ENCODE data around the gene SMARCB1. TPM values are rescaled to one million over a fixed set of nuclear protein-coding genes. Genes with fewer than 3 reads are reported as not detected.

The SMARCB1 gene
- total RNA-seq, 1 experiment from 2014 or later: 85.9 TPM

DNA sequence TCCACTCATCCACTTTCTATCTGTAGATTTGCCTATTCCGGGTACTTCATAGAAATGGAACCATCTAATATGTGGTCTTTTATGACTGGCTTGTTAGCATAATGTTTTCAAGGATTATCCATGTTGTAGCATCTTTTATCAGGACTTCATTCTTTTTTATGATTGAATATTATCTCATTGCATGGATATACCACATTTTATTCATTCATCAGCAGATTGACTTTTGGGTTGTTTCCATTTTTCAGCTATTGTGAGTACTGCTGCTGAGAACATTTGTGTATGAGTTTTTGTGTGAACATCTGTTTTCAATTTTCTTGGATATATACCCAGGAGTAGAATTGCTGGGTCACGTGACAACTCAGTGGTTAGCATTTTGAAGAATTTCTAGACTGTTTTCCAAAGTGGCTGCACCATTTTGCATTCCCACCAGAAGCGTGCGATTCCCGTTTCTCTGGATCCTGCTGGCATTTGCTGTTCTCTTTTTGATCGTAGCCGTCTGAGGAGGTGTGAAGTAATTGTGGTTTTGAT is 43.1 kb downstream of the SMARCB1 start:
- no peak overlapping the region for H3K4me3 ChIP-seq (ENCODE audit: low read length)
- no peaks in the 10 kb centered on the region for H4K20me1 ChIP-seq (ENCODE audit: low read length)
- no peaks in the 10 kb centered on the region for H3K79me2 ChIP-seq (ENCODE audit: low read length)
- peaks cover 4% of the 10 kb centered on the region; the same call in 1 of the 2 replicates for H3K36me3 ChIP-seq (ENCODE audit: low read depth, low read length)
- no peak overlapping the region for H3K4me2 ChIP-seq (ENCODE audit: low read length)
- no peaks in the 10 kb centered on the region for H3K4me1 ChIP-seq (ENCODE audit: insufficient read depth, low read length)
- no peak overlapping the region for H3K27ac ChIP-seq (ENCODE audit: low read length)
- no TSS peak for BruUV-seq (replicated peaks)
- H3K27me3 ChIP-seq (ENCODE audit: low read length): no peaks in the 10 kb centered on the region
- ChIA-PET CTCF (interaction anchor here (0.8 kb wide), 1 partner anchor 59 kb away, joined by 3 read pairs; no protein-coding TSS in a partner anchor), POLR2A (ENCODE audit: unreplicated experiment) (no interaction called here)
- TF ChIP-seq, protein P1, sequence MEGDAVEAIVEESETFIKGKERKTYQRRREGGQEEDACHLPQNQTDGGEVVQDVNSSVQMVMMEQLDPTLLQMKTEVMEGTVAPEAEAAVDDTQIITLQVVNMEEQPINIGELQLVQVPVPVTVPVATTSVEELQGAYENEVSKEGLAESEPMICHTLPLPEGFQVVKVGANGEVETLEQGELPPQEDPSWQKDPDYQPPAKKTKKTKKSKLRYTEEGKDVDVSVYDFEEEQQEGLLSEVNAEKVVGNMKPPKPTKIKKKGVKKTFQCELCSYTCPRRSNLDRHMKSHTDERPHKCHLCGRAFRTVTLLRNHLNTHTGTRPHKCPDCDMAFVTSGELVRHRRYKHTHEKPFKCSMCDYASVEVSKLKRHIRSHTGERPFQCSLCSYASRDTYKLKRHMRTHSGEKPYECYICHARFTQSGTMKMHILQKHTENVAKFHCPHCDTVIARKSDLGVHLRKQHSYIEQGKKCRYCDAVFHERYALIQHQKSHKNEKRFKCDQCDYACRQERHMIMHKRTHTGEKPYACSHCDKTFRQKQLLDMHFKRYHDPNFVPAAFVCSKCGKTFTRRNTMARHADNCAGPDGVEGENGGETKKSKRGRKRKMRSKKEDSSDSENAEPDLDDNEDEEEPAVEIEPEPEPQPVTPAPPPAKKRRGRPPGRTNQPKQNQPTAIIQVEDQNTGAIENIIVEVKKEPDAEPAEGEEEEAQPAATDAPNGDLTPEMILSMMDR (conservative IDR thresholded peaks at IDR 0.05; ENCODE audit: low read depth, low read length): no peak
- TF ChIP-seq EZH2phosphoT487 (IDR thresholded peaks at IDR 0.05; ENCODE audit: borderline replicate concordance, low read length): no peak
- TF ChIP-seq EZH2 (IDR thresholded peaks at IDR 0.05; ENCODE audit: low read length, unreplicated experiment): no peak
- no peaks in the 10 kb centered on the region for H3F3A ChIP-seq (ENCODE audit: low read length, unreplicated experiment)
- DNase-seq (no peak), ATAC-seq (no peak)
- H2AFZ ChIP-seq (ENCODE audit: low read length): no peak overlapping the region
- no peaks in the 10 kb centered on the region for H3K9me3 ChIP-seq (ENCODE audit: low read length)
- H3K9me2 ChIP-seq (replicated peaks; ENCODE audit: low read length): no peaks in the 10 kb centered on the region
- no peak overlapping the region for H3K9ac ChIP-seq (ENCODE audit: low read length)
- intact Hi-C loops (cut with micrococcal nuclease): no loop called here

DNA sequence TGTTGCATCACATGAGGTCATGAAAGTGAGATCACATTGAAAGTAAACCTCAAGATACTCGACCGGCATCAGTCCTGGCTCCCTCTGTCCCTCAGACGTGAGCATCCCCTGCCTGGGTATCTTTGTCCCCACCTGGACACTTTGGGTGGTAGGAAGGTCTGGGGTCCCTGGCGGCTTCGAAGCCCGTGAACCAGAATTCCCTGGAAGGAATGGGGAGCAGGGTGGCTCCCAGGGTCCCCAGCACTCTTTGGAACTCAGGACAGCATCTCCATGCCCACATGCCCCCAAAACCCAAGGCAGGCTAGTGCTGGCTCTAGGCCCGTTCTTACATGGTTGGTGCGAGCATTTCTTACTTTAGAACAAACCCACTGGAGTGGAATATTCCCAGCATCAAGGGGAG is 44.5 kb downstream of the SMARCB1 start:
- DNase-seq: no peak
- Histone ChIP-seq H3K4me2 (ENCODE audit: low read length) (no peak overlapping the region), H3K27me3 (ENCODE audit: low read length) (no peaks in the 10 kb centered on the region), H3K4me3 (ENCODE audit: low read length) (no peak overlapping the region), H3K9me2 (replicated peaks; ENCODE audit: low read length) (no peaks in the 10 kb centered on the region), H3K36me3 (ENCODE audit: low read depth, low read length) (no peaks in the 10 kb centered on the region), H4K20me1 (ENCODE audit: low read length) (no peaks in the 10 kb centered on the region), H3K9me3 (ENCODE audit: low read length) (no peaks in the 10 kb centered on the region), H3F3A (ENCODE audit: low read length, unreplicated experiment) (no peaks in the 10 kb centered on the region), H3K79me2 (ENCODE audit: low read length) (no peaks in the 10 kb centered on the region), H3K4me1 (ENCODE audit: insufficient read depth, low read length) (no peaks in the 10 kb centered on the region), H3K27ac (ENCODE audit: low read length) (no peak overlapping the region), H2AFZ (ENCODE audit: low read length) (no peak overlapping the region), H3K9ac (ENCODE audit: low read length) (no peak overlapping the region)
- TF ChIP-seq EZH2phosphoT487 (IDR thresholded peaks at IDR 0.05; ENCODE audit: borderline replicate concordance, low read length) (no peak), EZH2 (IDR thresholded peaks at IDR 0.05; ENCODE audit: low read length, unreplicated experiment) (no peak)
- TF ChIP-seq, protein P1 (conservative IDR thresholded peaks at IDR 0.05; ENCODE audit: low read depth, low read length): no peak
- ATAC-seq: no peak
- ChIA-PET POLR2A (ENCODE audit: unreplicated experiment) (no interaction called here), CTCF (no interaction called here)
- BruUV-seq (replicated peaks): no TSS peak
- intact Hi-C loops (cut with micrococcal nuclease): no loop called here

DNA sequence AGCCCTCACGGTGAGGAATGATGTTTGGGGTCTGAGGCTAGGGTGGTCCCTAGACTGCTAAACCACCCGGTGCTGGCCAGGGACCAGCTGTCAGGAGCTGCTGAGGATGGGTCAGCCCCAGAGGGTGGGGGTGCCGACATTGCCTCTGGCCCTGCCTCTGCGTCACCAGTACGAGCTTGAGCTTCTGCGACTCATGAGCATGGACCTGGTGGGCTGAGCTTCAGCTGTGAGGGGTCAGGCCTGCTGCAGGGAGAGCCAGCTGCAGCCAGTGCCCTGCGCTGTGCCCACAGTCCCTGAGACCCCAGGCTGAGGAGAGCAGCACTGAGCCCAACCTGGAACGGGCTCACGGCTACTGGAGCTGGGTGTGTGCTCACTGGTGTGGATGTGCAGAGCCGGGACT is 45.0 kb downstream of the SMARCB1 start:
- Histone ChIP-seq H3K9me3 (ENCODE audit: low read length) (no peaks in the 10 kb centered on the region), H3K27me3 (ENCODE audit: low read length) (no peaks in the 10 kb centered on the region), H3K9me2 (replicated peaks; ENCODE audit: low read length) (no peaks in the 10 kb centered on the region), H3K4me2 (ENCODE audit: low read length) (no peak overlapping the region), H3K36me3 (ENCODE audit: low read depth, low read length) (no peaks in the 10 kb centered on the region), H3K4me3 (ENCODE audit: low read length) (no peak overlapping the region), H3K27ac (ENCODE audit: low read length) (no peak overlapping the region), H4K20me1 (ENCODE audit: low read length) (no peaks in the 10 kb centered on the region), H3K9ac (ENCODE audit: low read length) (no peak overlapping the region), H3K4me1 (ENCODE audit: insufficient read depth, low read length) (no peaks in the 10 kb centered on the region), H3F3A (ENCODE audit: low read length, unreplicated experiment) (no peaks in the 10 kb centered on the region), H2AFZ (ENCODE audit: low read length) (no peak overlapping the region), H3K79me2 (ENCODE audit: low read length) (no peaks in the 10 kb centered on the region)
- DNase-seq (no peak), ATAC-seq (no peak)
- ChIA-PET CTCF (no interaction called here), POLR2A (ENCODE audit: unreplicated experiment) (no interaction called here)
- TF ChIP-seq, protein P1 (conservative IDR thresholded peaks at IDR 0.05; ENCODE audit: low read depth, low read length): no peak
- intact Hi-C loops (cut with micrococcal nuclease): no loop called here
- BruUV-seq (replicated peaks): no TSS peak

All from PC-3 (cell line).